CD4-positive, alpha-beta T cell treated with Interleukin-17A for 4 hours (primary cell): Measurements from ENCODE around the gene NKAIN2.

Source experiments
- DNase-seq: peaks from one replicate; pipeline ENCODE4 v3.0.0-alpha.2; 2020; ENCODE audit warnings: mixed read lengths

NKAIN2 gene

DNA sequence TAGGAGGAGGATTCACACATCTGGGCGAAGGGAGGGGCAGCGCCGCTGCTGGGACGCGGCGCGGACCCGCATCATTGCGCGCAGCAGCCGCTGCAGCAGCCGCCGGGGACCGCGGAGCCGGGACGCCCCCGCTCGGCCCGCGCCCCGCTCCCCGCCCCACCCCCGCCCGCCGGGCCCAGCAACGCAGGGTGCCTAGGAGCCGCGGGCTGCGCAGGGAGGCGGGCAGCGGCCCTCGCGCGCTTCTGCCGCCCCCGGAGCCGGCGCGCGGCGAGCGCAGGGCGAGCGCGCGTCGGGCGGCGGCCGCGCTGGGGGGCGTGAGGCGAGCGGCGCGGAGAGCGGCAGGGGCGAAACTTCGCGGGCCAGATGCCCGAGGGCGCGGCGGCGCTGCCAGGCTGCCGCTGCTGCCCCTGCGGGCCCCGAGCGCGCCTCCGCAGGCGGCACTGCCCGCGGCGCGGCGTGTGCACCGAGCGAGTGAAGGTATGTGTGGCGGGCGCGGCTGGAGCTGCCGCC is at the start of gene NKAIN2:
TSS of gene NKAIN2 (plus strand) at position 362 of the 510 bp plus-strand sequence.
- no peak for DNase-seq

DNA sequence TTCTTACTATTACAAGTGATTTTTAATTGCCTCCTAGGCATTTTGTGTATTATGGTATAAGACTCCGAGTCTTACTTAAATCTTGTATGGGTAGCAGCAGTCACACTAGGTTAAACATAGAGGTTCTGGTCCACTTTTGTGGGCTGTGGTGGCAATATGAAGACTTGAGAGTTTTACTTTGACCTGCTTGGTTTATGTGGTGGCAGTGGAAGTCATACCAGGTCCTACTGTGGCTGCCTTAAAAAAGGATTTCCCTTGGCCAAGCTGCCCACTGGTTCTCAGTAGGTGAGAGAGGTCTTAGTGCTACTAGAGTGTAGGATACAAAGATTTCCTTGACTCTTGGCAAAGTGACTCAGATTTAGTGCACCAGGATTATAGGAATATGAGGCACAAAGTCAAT is 44.2 kb upstream of the NKAIN2 start:
- no peak for DNase-seq

DNA sequence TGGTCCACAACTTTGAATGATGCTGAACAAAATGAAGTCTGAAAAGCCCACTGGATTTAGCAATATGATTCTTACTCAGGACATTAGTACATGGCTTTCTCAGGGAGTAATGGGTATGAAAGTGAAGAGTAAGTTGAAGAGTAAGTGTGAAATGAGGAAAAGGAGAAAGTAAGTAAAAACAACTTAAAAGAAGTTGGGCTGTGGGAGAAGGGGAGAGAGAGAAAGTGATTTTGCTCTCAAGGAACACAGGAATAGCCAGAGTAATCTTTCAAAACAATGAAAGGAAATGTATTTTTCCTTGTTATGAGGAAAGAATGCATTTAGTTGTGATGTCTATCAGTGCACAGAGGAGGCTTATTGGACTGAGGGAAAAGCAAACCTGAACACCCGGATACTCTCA is 39.8 kb upstream of the NKAIN2 start:
- no peak for DNase-seq

DNA sequence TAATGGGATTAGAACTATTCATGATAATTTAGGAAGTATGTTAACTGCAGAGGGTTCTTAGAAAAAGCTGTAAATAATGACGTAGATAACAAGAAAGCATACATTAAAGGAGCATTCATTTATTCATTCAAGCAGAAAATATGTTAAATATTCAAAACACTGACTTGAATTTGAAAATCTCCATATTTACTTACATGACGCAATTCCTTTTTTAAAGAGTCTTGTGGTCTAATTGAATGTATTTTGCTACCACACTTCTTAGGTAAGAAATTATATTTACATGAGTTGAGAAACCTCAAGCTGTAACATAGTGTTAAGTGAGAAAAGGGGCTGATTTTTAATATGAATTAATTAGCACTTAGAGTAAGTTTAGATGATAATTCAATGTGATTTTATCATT is 38.9 kb upstream of the NKAIN2 start:
- DNase-seq, result no peak

DNA sequence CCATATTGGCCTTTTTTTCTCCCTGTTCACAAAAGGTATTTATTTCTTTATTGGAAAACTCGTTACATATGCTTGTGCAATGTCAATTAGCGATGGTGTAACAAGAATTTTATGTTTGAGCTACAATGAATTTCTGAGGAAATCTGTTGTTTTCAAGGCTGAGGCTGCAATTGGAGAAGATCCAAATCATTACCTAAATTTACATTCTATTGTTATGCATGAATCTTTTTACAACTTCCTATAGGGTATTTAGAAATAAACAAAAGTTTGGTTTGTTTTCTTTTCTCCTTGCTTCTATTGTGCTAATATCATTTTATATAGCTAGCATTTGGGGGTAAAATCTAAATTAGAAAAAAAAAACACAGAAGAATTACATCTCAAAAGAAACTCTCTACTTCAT is 34.7 kb upstream of the NKAIN2 start:
- DNase-seq, result no peak

DNA sequence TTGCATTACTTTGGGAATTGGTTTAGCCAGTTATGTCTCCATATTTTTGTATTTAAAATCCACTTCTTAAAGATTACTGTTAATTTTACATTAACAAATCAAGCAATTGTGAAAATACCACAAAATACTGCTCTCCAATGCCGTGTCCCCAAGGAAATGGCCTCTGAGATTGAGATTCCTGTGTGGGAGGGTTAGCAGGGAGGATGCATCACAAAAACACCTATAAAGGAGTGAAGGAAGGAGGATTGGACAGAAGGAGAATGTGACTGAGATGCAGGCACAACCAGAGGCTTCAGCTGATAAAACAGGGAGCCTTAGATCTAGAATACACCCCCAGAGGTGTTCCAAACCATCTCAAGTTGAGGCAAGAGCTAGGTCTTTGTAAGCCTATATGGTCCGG is 34.2 kb upstream of the NKAIN2 start:
- DNase-seq, result no peak

DNA sequence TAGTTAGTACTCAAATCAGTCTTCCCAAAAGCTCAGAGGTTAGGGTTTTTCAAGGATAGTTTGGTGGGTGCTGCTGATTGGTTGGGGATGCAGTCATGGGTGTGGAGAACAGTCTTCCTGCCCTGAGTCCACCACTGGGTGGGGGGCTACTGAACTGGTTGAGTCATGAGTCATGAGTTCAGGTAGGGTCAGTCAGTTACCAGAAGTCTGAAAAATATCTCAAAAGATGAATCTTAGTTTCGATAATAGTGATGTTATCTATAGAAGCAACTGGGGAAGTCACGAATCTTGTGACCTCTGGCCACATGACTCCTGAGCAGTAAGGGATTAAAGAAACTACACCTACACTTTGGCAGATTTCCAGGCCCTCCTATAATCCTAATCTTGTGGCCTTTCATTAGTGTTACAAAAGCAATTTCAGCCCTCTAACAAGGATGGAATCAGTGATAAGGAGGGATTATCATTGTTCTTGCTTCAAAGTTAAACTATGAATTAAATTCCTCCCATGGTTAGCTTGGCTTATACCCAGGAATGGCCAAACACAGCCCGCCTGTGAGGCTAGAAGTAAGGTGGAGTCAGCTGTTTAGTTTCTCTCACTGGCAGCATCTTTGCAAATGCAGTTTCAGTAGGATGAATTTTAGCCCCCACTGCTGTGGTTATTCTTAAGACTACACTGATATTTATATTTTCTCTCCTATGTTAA is 33.3 kb upstream of the NKAIN2 start:
- DNase-seq, result no peak

DNA sequence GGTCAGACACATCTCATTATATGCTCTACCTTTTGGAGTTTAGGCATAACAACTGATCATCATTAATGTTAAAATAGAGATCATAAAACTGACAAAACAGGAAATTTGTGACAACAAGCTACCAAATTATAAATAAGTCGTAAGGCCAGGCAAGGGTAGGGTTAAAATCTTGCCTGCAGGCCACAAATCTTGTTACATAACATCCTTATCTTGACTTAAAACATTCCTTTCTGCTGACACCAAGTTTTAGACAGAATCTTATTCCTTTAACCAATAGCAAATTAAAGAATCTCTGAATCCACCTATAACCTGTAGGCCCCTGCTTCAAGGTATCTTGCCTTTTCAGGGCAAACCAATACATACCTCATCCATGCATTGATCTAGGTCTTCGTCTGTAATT is 32.5 kb upstream of the NKAIN2 start:
- no peak for DNase-seq

DNA sequence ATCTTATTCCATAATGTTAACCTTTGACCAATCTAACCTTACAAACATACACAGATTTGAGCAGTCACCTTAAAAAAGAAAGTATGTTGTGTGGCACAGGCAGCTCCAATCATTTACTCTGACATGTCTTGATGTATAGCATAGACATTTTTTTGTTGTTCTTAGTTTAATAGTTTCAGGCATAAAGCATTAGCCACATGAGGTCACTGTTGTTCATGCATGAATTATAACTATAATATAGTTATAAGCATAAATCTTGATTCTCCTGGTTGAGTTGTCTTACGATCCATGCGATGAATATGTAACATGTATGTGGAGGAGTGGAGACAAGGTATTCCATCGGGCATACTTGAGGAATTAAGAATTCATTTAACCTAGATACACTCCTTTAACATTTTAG is 26.1 kb upstream of the NKAIN2 start:
- no peak for DNase-seq

DNA sequence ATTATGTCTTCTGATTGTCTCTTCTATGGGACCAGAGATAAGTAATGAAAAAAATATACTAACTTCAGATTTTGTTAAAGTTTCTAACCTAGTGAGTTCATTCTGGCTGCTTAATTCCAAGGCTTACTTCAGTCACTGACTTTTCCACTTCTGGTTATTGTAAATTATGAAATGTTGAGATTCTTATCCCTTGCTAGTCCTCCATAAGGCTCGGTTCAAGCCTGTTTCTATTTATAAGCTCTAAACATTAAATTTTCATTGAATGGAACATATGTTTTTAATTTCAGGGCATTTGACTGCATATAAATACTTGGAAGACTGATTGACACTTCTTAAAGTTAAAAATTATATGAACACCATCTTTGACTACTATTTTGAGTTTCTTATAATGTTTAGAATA is 23.6 kb upstream of the NKAIN2 start:
- DNase-seq, result no peak

DNA sequence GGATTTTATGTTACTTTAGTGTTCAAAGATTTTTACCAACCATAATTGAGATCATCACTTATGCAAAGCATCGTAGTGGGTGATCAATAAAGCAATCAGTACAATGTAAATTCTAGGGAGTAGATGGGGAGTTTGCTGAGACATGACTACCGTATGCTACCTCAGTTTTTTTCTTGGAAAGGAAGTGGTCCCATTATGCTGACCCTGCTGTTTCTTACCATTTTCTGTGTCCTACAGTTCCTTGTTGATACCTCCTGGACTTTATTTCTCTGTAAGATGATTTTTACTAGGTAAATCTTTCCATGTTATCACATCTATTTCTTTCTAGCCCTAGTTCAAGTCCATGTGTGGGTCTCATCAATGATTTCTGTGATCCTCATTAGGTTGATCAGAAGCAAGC is 19.3 kb upstream of the NKAIN2 start:
- no peak for DNase-seq

DNA sequence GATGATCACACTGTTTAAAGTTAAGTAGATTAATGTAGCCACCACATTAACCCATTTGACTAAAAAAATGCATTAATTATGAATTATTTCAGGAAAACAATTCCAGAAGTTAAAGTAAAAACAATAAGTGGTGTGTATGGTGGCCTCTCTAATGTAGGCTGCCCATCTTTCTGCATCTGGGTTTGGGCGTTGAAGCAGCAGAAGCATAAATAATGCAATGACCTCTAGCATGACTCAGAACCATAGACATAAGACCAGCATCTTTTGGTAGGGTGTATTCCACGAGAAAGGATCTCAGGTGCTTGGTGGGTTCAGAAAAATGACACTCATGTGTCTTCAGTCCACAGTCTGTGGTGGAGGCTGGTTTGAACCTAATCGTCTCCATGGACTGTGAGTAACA is 18.6 kb upstream of the NKAIN2 start:
- no peak for DNase-seq

DNA sequence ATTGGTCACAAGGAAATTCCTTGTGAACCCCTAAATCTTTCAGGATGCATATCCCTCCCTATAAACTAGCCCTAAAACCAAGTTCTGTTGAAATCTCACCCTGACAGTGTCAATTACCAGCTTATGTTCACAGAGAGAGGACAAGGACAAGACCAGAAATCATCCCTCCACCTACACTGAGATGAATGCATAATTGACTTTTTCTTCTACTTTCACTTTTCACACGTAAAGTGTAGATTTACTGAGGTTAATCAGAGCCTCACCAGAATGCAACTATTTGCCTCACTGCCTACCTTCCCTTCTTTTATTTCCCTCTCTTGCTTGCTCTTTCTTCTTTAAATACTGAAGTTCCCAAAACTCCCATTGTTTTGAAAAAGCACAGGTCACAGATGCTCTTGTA is 15.3 kb upstream of the NKAIN2 start:
- no peak for DNase-seq

DNA sequence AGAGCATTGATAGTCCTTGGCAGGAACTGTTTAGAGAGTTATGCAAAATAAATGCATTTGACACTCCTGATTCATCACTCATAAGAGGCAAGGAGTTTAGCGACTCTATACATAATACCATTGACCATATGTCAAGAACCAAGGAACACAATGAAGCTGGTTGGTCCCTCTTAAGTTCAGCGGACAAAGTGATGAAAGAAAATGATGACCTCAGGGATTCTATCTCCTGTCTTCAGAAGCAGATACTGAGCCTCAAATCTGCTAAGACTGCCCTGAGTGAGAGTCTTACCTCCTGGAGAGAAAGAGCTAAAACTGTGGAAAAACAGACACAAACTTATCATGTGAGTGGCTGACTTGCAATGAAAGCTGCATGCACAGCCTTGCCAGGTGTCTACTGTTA is 9.5 kb upstream of the NKAIN2 start:
- DNase-seq, result no peak

DNA sequence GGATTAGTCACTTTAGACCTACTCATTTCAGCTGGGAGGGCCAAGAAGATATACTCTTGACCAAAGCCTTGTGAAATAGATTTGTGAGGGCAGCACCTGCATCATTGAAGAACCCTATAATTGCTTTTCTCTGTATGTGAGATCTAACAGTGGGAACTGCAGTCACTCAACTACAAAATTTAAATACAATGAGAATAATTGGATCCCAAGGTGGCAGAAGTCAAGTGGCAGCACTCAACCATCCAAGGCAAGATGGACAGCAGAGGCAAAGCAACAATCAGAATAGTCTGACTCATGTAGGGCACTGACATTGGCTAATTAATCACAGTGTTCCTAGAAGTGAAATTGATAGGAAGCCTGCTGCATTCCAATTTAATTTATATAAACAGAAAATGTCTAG is 8.9 kb upstream of the NKAIN2 start:
- DNase-seq, result no peak

DNA sequence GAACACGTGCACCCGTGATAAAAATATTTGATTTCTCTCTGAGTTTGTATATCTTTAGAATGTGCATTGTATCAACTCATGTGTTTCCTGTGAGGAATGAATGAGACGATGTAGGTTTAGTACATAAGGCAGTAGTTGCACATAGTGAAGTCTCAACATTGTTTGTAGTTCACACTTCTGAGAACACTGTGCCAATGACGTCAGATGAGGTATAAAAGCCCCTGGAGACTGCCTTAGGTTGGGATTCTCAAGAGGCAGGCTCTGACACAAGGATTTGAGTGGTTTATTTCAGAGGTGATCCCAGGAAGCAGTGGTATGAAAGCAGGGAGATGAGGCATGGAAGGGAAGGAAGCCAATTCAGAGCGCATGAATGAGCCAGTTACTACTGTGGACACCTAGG is 2.6 kb upstream of the NKAIN2 start:
- no peak for DNase-seq

DNA sequence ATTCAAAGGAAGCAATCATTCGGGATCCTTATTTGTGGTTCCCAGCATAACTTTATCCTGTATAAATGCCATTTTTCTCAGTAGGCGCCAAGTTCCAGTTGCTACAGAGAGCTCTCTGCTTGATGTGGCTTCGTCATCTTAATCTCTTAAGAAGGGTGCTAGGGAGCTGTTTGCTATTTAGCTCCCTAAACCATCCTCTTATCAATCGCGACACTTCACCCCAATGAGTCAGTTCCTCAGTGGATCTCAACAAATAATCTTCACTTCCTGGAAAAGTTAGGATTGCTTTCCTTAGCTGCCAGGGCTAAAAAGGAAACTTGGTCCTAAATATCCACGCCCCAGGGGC is 1.3 kb upstream of the NKAIN2 start:
- no peak for DNase-seq

DNA sequence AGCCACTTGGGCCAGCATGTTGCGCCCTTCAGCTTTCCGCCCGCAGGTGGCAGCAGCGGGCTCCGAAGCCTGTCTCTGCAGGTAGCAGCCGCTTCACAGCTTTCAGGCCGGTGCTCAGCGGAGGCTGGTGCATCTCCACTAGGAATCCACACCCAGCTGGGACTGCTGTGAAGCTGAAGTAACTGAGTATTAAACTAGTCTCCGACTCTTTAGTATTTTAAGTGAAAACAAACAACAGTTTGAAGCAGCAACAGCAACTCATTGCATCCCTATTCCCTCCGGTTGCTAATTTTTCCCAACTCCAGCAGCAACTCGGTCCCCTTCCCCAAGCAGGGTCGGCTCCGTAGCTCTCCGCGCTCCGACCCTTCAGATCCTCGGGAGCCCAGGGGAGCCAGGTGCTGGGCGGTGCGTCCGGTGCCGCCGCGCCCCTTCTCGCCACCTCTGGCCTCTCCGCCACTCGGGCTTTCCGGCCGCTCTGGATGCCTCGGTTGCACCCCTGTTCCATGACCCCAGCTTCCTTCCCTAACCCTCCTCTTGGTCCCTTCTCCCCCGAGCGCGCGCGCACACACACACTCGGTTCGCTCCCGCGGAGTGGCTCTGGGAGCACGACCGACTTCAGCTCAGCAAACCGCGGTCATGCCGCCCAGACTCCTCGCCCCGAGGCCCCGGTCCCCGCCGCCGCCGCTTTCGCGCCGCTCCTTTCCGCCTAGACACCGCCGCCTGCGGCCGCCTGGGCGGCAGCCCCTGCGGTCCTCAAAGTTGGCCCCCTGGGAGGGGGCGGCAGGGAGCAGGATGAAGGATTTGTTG is 765 bp upstream of the NKAIN2 start:
- DNase-seq, result peak; percentile 41

DNA sequence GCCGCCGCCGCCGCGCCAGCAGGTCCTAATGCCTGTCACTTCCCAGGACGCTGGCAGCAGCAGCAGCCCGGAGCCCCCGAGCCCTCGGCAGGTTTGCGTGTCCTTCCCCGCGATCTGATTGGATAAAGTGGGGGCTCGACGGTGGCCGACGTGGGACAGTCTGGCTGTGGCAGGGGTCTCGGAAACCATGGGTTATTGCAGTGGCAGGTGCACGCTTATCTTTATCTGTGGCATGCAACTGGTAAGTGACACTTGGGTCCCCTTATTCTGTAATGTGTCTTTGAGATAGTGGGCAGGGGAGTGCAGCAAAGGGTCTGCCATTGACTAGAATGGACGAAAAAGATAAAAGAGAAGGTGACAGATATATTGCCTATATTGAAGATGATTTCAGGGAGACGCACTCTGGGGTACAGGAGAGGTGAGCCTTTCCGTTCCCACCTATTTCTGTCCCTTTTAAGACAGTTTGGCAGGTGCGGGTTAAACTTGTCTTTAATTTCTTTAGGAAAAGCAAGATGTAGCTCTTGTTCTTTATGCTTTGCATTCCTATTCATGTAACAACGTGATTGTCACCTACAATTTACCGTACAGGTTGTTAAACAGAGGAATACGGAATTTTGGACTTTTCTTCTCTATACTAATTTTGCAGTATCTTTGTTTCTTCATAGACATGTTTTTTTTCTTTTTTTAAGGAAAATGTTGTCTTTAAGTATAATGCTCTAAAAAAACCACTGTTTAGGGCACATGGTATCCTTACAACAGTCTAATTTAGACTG is 535 bp downstream of the NKAIN2 start:
- no peak for DNase-seq

DNA sequence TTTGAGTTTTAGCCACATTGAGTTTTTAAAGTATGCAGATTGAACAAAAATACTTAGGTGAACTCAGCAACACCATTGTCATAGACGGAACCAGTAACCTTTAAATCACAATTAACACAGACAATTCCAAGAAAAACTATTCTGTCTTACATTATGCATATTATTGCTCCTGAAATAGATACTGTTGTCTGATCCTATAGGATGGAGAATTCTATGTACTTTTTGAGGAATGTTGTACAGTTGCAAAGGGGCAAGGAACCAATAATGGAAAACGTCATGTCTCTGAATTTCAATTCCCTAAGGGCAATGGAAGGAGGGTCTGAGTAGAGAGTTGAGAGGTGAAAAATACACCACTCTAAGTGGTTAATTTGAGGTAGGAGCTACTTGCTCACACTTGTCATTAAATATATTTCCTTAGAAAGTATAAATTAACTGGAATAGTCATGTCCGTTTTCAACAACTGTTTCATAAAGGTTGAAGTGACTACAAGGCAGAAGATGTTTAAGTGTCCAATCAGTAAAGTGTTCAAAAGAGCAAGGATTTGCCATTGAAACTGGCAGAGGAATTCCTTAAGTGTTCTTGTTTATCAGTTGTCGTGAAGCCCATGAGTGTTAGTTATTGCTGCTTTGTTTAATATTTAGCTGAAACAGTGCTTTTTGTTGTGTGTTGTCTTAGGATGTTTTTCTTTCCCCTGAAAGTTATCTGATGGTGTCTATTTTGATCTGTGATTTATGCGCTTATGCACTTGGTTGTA is 1.3 kb downstream of the NKAIN2 start:
- DNase-seq, result no peak

DNA sequence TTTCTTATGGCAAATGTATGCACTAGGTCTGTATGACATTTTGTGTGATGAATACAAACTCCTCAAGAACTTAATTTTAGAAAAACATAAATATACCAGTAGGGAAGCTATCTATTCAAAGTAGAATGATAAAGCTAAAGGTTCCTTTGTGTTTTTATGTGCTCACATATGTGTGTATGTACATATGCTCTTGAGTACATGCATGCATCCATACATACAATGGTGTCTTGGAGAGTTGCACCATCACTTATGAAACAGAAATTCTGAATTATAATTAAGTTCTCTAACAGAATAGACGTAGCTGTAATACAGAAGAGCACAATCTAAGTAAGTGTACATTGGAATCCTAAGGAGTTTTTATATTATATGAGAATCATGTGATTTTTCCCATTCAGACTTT is 2.3 kb downstream of the NKAIN2 start:
- no peak for DNase-seq

DNA sequence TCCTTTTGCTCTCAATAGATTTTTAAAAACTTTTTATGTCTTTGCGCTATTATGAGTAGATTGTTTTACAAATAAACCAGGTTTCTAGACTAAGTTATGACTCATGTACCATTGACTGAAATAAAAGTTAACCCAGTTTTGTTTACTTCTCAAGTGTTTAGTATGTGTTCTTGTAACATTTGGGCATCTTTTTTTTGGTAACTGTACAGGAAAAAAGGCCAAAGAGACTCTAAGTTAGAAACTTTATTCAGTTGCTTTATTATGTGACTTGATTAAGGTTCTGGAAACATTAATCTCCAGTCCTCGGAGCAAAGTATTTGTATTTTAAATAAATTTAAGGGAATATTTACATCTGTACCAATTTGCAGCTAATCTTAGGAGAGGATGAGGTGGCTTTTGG is 2.9 kb downstream of the NKAIN2 start:
- DNase-seq, result no peak

DNA sequence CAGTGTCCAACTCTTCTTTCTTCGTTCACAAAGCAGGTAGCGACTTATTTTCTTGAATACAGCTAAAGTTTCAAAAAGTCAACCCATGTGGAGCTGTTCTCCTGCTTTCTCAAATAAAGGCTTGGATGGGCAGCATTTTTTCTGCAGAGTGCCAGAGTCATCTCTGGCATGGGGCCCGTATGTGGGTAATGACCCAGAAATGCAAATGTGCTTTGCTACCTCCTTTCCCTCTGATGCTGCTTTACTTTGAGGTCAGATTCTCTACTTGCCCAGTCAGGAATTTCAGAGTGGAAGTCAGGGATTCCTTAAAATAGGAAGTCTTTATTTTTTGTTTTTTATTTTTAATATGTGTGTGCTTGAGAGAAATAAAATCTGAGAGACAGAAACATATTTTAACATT is 4.9 kb downstream of the NKAIN2 start:
- DNase-seq, result no peak
